Hepatic stellate cell (primary cell): Measurements from ENCODE around the gene SBNO1.
"Not testable (repeated sequence)": the region's sequence is repeated elsewhere in the genome, so short reads cannot be mapped to it uniquely, and the experiment has no call there.

ENCODE experiments used
- DNase-seq: peaks from one replicate; pipeline ENCODE4 v3.0.0; 2011; ENCODE audit warnings: low spot score

Gene SBNO1

GRCh38 chr12:123270214-123271000, 94.2 kb downstream of the SBNO1 start:
- DNase-seq: peak; percentile 44

GRCh38 chr12:123269896-123270213, 94.8 kb downstream of the SBNO1 start:
- DNase-seq: no peak

GRCh38 chr12:123269395-123269892, 95.2 kb downstream of the SBNO1 start:
- DNase-seq: peak; percentile 83

- no peak for DNase-seq
These were observed 95.8 kb downstream of the SBNO1 start for GRCh38 chr12:123268850-123269249.

- no peak for DNase-seq
These were observed 96.4 kb downstream of the SBNO1 start for GRCh38 chr12:123267991-123268843.

GRCh38 chr12:123267335-123267920, 97.2 kb downstream of the SBNO1 start:
- DNase-seq: no peak

GRCh38 chr12:123266679-123267277, 97.9 kb downstream of the SBNO1 start:
- DNase-seq: no peak

- no peak for DNase-seq
These were observed 98.6 kb downstream of the SBNO1 start for GRCh38 chr12:123265851-123266678.

- no peak for DNase-seq
These were observed 100.0 kb downstream of the SBNO1 start for GRCh38 chr12:123264642-123265041.

GRCh38 chr12:123263196-123263817, 101.3 kb downstream of the SBNO1 start:
- no peak for DNase-seq

- DNase-seq: no peak
These were observed 103.5 kb downstream of the SBNO1 start for GRCh38 chr12:123261196-123261595.

GRCh38 chr12:123260081-123260480, 104.6 kb downstream of the SBNO1 start:
- DNase-seq: no peak

GRCh38 chr12:123258593-123258992, 106.1 kb downstream of the SBNO1 start:
- DNase-seq: no peak

- no peak for DNase-seq
These were observed 109.7 kb downstream of the SBNO1 start for GRCh38 chr12:123254853-123255446.

GRCh38 chr12:123253641-123254459, 110.8 kb downstream of the SBNO1 start:
- DNase-seq: no peak

GRCh38 chr12:123252365-123252764, 112.3 kb downstream of the SBNO1 start:
- not testable (repeated sequence) for DNase-seq

GRCh38 chr12:123251403-123252076, 113.1 kb downstream of the SBNO1 start:
- no peak for DNase-seq

GRCh38 chr12:123250471-123251383, 113.9 kb downstream of the SBNO1 start:
- DNase-seq: no peak
